HCT116 (cell line): Measurements from ENCODE around the gene DAGLA. TPM values are rescaled to one million over a fixed set of nuclear protein-coding genes. Genes with fewer than 3 reads are reported as not detected.

Source experiments
- ATAC-seq: fragments of 200-7000 bp; cut with Tn5 transposase; 2 replicates; pipeline ENCODE4 v1.9.1; 2020; ENCODE audit warnings: mild to moderate bottlenecking, moderate library complexity
- BruUV-seq: library from RNA; stranded (reverse); fragments of 400-500 nt; replicated peaks from 2 replicates; lab custom pipeline; 2021; lab: Mats Ljungman, UMichigan
- CTCF ChIA-PET: fragments of 300-600 bp; sonication (Branson Sonifier 250); formaldehyde crosslinking; loops from one replicate; lab custom pipeline; 2021; ENCODE audit warnings: antibody characterized with exemption; lab: Charles Lee
- POLR2A ChIA-PET: fragments of 300-600, 350-600 bp; sonication (Branson Sonifier 250); formaldehyde crosslinking; loops from one replicate; lab custom pipeline; 2021; ENCODE audit warnings: antibody characterized with exemption; lab: Charles Lee
- RAD21 ChIA-PET, 2 experiments: fragments of 300-600 bp; sonication (Branson Sonifier 250); formaldehyde crosslinking; loops; one replicate each; lab custom pipeline; 2023; ENCODE audit warnings: low total read pairs in 2 of 2; ENCODE audit not compliant: uncharacterized antibody in 2 of 2, unreplicated experiment in 2 of 2, low non-redundant PET in 1 of 2; lab: Charles Lee
- DNase-seq: peaks from one replicate; pipeline ENCODE4 v3.0.0-alpha.2; 2010; ENCODE audit warnings: low read depth, low spot score
- H2AFZ ChIP-seq: fragments of 200-600 bp; shearing (Covaris generic), sonication (generic); 2 replicates; pipeline ENCODE4 v1.6.1; 2017; ENCODE audit warnings: low read depth, mixed run types, mixed read lengths, antibody characterized with exemption, low read length; ENCODE audit not compliant: poor library complexity, severe bottlenecking
- H3K27ac ChIP-seq: 2 replicates; pipeline ENCODE4 v1.5.1; 2012; ENCODE audit warnings: low read depth, low read length
- H3K27me3 ChIP-seq: fragments of 200-600 bp; sonication (generic); 2 replicates; pipeline ENCODE4 v1.6.1; 2016; ENCODE audit warnings: mixed run types, low read length, mixed read lengths; ENCODE audit not compliant: insufficient read depth
- H3K36me3 ChIP-seq, 2 experiments: fragments of 200-500 bp in 1 of 2; fragments of 200-600 bp in 1 of 2; sonication (Bioruptor generic) in 1 of 2; sonication (generic) in 1 of 2; 2 replicates each; pipeline versions ENCODE4 v1.5.1 to v1.6.1; 2014 to 2016; ENCODE audit warnings: low read length in 2 of 2, inconsistent platforms in 1 of 2, mixed read lengths in 1 of 2, mixed run types in 1 of 2; ENCODE audit not compliant: insufficient read depth in 2 of 2, control insufficient read depth in 1 of 2
- H3K4me1 ChIP-seq, 2 experiments: fragments of 200-600 bp in 1 of 2; sonication (generic) in 1 of 2; 2 replicates each; pipeline versions ENCODE4 v1.5.1 to v1.6.1; 2012 to 2017; ENCODE audit warnings: low read length in 2 of 2, inconsistent platforms in 1 of 2, mild to moderate bottlenecking in 1 of 2, mixed read lengths in 1 of 2, mixed run types in 1 of 2, moderate library complexity in 1 of 2; ENCODE audit not compliant: insufficient read depth in 2 of 2, control insufficient read depth in 1 of 2
- H3K4me2 ChIP-seq: fragments of 200-600 bp; sonication (generic); 2 replicates; pipeline ENCODE4 v1.6.1; 2017; ENCODE audit warnings: mixed run types, low read length, mixed read lengths
- H3K4me3 ChIP-seq, 2 experiments: fragments of 200-600 bp in 1 of 2; sonication (generic) in 1 of 2; replicated peaks in 1 of 2; 2 replicates each; pipeline ENCODE4 v1.5.1; 2011 to 2016; ENCODE audit warnings: low read length in 2 of 2, control low read depth in 1 of 2, low read depth in 1 of 2, mild to moderate bottlenecking in 1 of 2, mixed read lengths in 1 of 2, mixed run types in 1 of 2
- H3K79me2 ChIP-seq: fragments of 200-600 bp; sonication (generic); 2 replicates; pipeline ENCODE4 v1.6.1; 2017; ENCODE audit warnings: mild to moderate bottlenecking, mixed run types, low read length, moderate library complexity, mixed read lengths; ENCODE audit not compliant: insufficient read depth
- H3K9ac ChIP-seq: fragments of 200-600 bp; sonication (generic); 2 replicates; pipeline ENCODE4 v1.6.1; 2016; ENCODE audit warnings: low read length, mixed read lengths
- H3K9me2 ChIP-seq: fragments of 200-600 bp; sonication (generic), shearing (Covaris generic); 2 replicates; pipeline ENCODE4 v1.6.1; 2017; ENCODE audit warnings: mixed run types, mild to moderate bottlenecking, moderate library complexity; ENCODE audit not compliant: insufficient read depth
- H3K9me3 ChIP-seq, 2 experiments: fragments of 200-500 bp in 1 of 2; fragments of 200-600 bp in 1 of 2; sonication (Bioruptor generic) in 1 of 2; sonication (generic) in 1 of 2; 2 replicates each; pipeline ENCODE4 v1.6.1; 2014 to 2017; ENCODE audit warnings: low read length in 2 of 2, mixed read lengths in 2 of 2, inconsistent platforms in 1 of 2, low read depth in 1 of 2, mild to moderate bottlenecking in 1 of 2, mixed run types in 1 of 2, moderate library complexity in 1 of 2; ENCODE audit not compliant: control insufficient read depth in 1 of 2, insufficient read depth in 1 of 2
- H4K20me1 ChIP-seq: fragments of 200-600 bp; sonication (generic), shearing (Covaris generic); 2 replicates; pipeline ENCODE4 v1.6.1; 2017; ENCODE audit warnings: mixed run types, mild to moderate bottlenecking, moderate library complexity; ENCODE audit not compliant: insufficient read depth
- CEBPB ChIP-seq: IDR thresholded peaks from 2 replicates; pipeline ENCODE4 v1.6.1; 2012; ENCODE audit warnings: low read depth
- POLR2A ChIP-seq: IDR thresholded peaks from 2 replicates; pipeline ENCODE4 v1.7.0; 2011; ENCODE audit warnings: borderline replicate concordance; ENCODE audit not compliant: insufficient read depth, insufficient read length; ENCODE audit errors: extremely low read depth
- POLR2AphosphoS5 ChIP-seq: IDR thresholded peaks from 2 replicates; pipeline ENCODE4 v1.6.1; 2011; ENCODE audit warnings: mild to moderate bottlenecking, low read depth, low read length, moderate library complexity
- SIN3A ChIP-seq: IDR thresholded peaks from 2 replicates; pipeline ENCODE4 v1.6.1; 2012; ENCODE audit warnings: low read depth
- SP1 ChIP-seq: IDR thresholded peaks from 2 replicates; pipeline ENCODE4 v1.6.1; 2012; ENCODE audit warnings: low read depth
- SRF ChIP-seq: IDR thresholded peaks from 2 replicates; pipeline ENCODE4 v1.6.1; 2012; ENCODE audit warnings: low read depth
- TCF7L2 ChIP-seq: IDR thresholded peaks from 2 replicates; pipeline ENCODE4 v1.7.0; 2011; ENCODE audit warnings: borderline replicate concordance, inconsistent platforms; ENCODE audit not compliant: insufficient read depth, insufficient read length; ENCODE audit errors: extremely low read depth
- YY1 ChIP-seq: IDR thresholded peaks from 2 replicates; pipeline ENCODE4 v1.6.1; 2011; ENCODE audit warnings: low read length, low read depth, moderate library complexity, mild to moderate bottlenecking; ENCODE audit not compliant: insufficient replicate concordance; ENCODE audit errors: extremely low read depth
- intact Hi-C: fragments of 100-400 bp; cut with micrococcal nuclease; formaldehyde crosslinking; loops from 2 replicates; pipeline ENCODE4 v1.10.0; 2022
- total RNA-seq: library from RNA; stranded (reverse); gene quantifications from one replicate; pipeline ENCODE4 v1.2.1, GENCODE V29; 2021; ENCODE audit not compliant: unreplicated experiment
- TF ChIP-seq, protein P1 (sequence below): IDR thresholded peaks from 2 replicates; pipeline ENCODE4 v1.6.1; 2012
- TF ChIP-seq, protein P2 (sequence below), 3 experiments: fragments of 200-600 bp in 1 of 3; sonication (generic) in 1 of 3; IDR thresholded peaks in 2 of 3; conservative IDR thresholded peaks in 1 of 3; 2 replicates each; pipeline ENCODE4 v1.5.1; 2012 to 2017; ENCODE audit warnings: low read depth in 2 of 3, low read length in 2 of 3, antibody characterized with exemption in 1 of 3, borderline replicate concordance in 1 of 3, control low read depth in 1 of 3, mild to moderate bottlenecking in 1 of 3, mixed read lengths in 1 of 3, mixed run types in 1 of 3, moderate library complexity in 1 of 3; ENCODE audit not compliant: insufficient read depth in 1 of 3
- TF ChIP-seq, protein P3 (sequence below): IDR thresholded peaks from 2 replicates; pipeline ENCODE4 v1.6.1; 2012; ENCODE audit warnings: low read depth

DAGLA gene
- total RNA-seq, 1 experiment from 2014 or later = 2.7 TPM

DNA sequence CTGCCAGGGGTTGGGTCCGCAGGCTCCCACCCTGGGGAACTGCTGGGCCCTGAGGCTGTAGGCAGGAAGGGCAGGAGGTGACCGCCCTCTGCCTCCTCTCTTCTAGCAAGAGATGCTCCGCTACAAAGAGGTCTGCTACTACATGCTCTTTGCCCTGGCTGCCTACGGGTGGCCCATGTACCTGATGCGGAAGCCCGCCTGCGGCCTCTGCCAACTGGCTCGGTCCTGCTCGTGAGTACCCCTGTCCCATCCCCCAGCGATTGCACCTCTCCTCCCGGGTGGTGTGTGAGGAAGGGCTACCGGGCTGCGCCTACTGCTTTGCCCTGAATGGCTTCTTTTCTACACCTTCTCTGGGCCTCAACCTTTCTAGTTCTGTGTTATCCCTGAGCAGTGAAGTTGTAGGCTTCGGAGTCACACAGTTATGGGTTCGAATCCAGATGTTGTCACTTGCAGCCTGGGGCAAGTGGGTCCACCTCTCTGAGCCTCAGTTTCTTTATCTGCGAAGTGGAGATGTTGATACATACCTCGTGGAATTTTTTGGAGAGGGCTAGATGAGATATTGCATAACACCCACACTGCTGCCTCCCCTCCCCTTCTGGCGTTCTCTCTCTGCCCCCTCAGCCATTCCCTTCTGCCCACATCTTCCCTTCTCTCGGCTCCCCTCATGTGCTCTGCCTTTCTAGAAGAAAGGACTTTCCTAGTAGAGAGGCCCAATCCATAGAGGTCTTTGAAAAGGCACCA, 51.2 kb downstream of the DAGLA start:
- ATAC-seq (no peak), DNase-seq (no peak)
- no peak overlapping the region; the same call in 1 of the 2 replicates for H3K9ac ChIP-seq
- BruUV-seq = no TSS peak
- TF ChIP-seq SRF = no peak
- TF ChIP-seq SIN3A = no peak
- TF ChIP-seq POLR2A = no peak
- H3K27ac ChIP-seq = no peak overlapping the region
- no peak overlapping the region for H2AFZ ChIP-seq
- no peaks in the 10 kb centered on the region for H4K20me1 ChIP-seq
- H3K4me1 ChIP-seq = peaks cover 34 to 54% of the 10 kb centered on the region in 2 experiments
- H3K27me3 ChIP-seq = 0 out of 2 replicates have a peak, but pooled peaks cover 3% of the 10 kb centered on the region
- no peaks in the 10 kb centered on the region for H3K9me2 ChIP-seq
- intact Hi-C loops = no loop called here
- no peak overlapping the region; a peak in 1 of 4 replicates for H3K4me3 ChIP-seq
- ChIA-PET RAD21 (no interaction called here), CTCF (interaction anchor here (0.8 to 1.3 kb wide), 2 partner anchors 16 to 93 kb away, joined by 3 to 11 read pairs; no protein-coding TSS in a partner anchor), POLR2A (no interaction called here)
- peak overlapping the region; percentile 85 for H3K4me2 ChIP-seq
- H3K36me3 ChIP-seq = no peaks in the 10 kb centered on the region
- H3K9me3 ChIP-seq = no peaks in the 10 kb centered on the region
- no peaks in the 10 kb centered on the region for H3K79me2 ChIP-seq

DNA sequence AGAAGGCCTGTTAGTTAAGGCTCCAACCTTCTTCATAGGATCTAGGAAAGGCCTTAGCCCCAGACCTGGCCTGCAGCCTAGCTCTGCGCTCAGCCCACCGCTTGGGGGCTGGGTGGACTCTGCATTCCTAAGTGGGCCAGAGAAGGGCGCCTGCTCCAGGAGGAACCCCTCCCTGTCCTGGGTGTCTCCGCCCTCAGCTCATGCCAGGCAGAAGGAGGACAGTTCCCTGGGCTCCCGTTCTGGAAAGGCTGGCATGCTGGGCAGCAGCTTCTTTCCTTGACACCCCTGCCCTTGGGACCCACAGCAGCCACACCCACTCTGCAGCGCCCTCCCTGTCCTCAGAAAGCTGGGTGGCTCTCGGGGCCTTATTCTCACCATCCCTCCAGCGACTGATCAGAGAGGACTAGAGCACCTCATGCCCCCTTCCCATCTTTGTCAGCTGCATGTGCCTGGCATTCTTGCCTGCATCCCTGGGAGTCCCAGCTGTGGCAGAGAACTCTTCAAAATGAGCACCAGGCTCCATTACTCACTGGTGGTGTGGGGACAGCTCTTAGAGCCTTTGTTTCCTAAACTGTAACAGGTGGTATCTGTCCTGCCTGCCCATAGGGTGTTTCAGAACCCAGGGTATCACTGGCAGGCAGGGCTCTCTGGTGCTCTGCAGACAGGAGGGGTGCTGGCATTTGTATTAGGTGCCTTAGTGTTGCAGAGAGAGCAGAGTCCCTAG, 51.9 kb downstream of the DAGLA start:
- CTCF ChIA-PET = interaction anchor here (0.8 to 1.8 kb wide), 3 partner anchors 61 to 286 kb away, joined by 3 to 16 read pairs (median 6); no protein-coding TSS in a partner anchor
- Histone ChIP-seq H3K27me3 (0 out of 2 replicates have a peak, but pooled peaks cover under 1% of the 10 kb centered on the region), H4K20me1 (no peaks in the 10 kb centered on the region), H3K4me2 (no peak overlapping the region), H3K4me1 (peaks cover 34 to 54% of the 10 kb centered on the region in 2 experiments), H3K9me2 (no peaks in the 10 kb centered on the region), H3K9ac (no peak overlapping the region), H3K4me3 (no peak overlapping the region), H3K27ac (no peak overlapping the region), H3K36me3 (no peaks in the 10 kb centered on the region), H3K79me2 (no peaks in the 10 kb centered on the region), H3K9me3 (no peaks in the 10 kb centered on the region), H2AFZ (no peak overlapping the region)
- BruUV-seq = no TSS peak
- intact Hi-C loops = no loop called here
- RAD21 ChIA-PET = no interaction called here
- POLR2A ChIA-PET = no interaction called here
- no peak for DNase-seq
- no peak for ATAC-seq
- no peak for TF ChIP-seq YY1
- no peak for TF ChIP-seq POLR2A
- TF ChIP-seq, protein P1, sequence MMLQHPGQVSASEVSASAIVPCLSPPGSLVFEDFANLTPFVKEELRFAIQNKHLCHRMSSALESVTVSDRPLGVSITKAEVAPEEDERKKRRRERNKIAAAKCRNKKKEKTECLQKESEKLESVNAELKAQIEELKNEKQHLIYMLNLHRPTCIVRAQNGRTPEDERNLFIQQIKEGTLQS = no peak
- no peak for TF ChIP-seq CEBPB
- TF ChIP-seq POLR2AphosphoS5 = no peak
- TF ChIP-seq, protein P2, sequence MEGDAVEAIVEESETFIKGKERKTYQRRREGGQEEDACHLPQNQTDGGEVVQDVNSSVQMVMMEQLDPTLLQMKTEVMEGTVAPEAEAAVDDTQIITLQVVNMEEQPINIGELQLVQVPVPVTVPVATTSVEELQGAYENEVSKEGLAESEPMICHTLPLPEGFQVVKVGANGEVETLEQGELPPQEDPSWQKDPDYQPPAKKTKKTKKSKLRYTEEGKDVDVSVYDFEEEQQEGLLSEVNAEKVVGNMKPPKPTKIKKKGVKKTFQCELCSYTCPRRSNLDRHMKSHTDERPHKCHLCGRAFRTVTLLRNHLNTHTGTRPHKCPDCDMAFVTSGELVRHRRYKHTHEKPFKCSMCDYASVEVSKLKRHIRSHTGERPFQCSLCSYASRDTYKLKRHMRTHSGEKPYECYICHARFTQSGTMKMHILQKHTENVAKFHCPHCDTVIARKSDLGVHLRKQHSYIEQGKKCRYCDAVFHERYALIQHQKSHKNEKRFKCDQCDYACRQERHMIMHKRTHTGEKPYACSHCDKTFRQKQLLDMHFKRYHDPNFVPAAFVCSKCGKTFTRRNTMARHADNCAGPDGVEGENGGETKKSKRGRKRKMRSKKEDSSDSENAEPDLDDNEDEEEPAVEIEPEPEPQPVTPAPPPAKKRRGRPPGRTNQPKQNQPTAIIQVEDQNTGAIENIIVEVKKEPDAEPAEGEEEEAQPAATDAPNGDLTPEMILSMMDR (IDR thresholded peaks at IDR 0.05 in 2 of 3, conservative IDR thresholded peaks at IDR 0.05 in 1 of 3; ENCODE audit: borderline replicate concordance in 1 of 3, insufficient read depth in 1 of 3, low read depth in 2 of 3, low read length in 2 of 3) = no peak
- TF ChIP-seq, protein P3, sequence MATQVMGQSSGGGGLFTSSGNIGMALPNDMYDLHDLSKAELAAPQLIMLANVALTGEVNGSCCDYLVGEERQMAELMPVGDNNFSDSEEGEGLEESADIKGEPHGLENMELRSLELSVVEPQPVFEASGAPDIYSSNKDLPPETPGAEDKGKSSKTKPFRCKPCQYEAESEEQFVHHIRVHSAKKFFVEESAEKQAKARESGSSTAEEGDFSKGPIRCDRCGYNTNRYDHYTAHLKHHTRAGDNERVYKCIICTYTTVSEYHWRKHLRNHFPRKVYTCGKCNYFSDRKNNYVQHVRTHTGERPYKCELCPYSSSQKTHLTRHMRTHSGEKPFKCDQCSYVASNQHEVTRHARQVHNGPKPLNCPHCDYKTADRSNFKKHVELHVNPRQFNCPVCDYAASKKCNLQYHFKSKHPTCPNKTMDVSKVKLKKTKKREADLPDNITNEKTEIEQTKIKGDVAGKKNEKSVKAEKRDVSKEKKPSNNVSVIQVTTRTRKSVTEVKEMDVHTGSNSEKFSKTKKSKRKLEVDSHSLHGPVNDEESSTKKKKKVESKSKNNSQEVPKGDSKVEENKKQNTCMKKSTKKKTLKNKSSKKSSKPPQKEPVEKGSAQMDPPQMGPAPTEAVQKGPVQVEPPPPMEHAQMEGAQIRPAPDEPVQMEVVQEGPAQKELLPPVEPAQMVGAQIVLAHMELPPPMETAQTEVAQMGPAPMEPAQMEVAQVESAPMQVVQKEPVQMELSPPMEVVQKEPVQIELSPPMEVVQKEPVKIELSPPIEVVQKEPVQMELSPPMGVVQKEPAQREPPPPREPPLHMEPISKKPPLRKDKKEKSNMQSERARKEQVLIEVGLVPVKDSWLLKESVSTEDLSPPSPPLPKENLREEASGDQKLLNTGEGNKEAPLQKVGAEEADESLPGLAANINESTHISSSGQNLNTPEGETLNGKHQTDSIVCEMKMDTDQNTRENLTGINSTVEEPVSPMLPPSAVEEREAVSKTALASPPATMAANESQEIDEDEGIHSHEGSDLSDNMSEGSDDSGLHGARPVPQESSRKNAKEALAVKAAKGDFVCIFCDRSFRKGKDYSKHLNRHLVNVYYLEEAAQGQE = no peak
- TF ChIP-seq TCF7L2 = no peak
- TF ChIP-seq SP1 = no peak
- TF ChIP-seq SRF = no peak
